HG02571 (cell line): ENCODE data around the gene PRXL2B.

Source experiments
- ATAC-seq: cut with Tn5 transposase; IDR thresholded peaks from one replicate; pipeline ENCODE4 v1.9.1; 2021; ENCODE audit warnings: mild to moderate bottlenecking, moderate library complexity; ENCODE audit not compliant: unreplicated experiment

PRXL2B gene

DNA sequence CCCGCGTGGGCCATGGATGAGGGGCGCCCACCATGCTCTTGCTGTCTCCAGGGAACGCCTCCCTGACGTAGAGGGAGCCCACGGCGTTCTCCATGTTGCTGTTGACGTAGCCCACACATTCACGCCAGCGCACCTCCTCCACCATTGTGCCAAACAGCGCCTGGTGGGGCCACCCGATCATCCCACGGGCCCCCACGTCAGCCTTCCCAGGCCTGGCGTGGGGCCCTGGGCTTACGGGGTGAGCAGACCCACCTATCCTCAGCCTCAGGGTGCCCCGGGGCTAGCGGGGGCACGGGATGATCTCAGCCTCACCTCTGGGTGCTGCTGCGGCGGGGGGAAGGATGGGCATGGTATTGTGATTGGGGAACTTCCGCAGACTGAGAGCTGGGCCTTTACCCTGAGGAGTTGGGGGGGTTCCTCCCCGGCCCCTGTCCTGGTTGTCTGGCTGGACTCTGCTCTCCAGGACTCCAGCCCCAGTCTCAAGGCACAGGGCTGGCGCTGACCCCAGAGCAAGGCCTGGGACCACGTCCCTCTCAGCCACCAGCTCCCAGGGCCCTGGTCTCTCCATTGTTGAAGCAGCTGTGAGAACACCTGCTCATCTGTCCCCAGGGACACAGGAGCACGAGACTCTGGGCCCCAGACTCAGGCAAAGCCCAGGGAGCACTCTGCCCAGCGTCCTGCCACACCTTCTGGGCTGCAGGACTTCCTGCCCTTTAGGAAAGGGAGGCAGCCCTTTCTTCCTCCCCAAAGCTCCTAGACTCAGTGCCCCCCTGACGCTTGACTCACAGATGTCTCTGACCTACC lies 10.2 kb downstream of the PRXL2B start:
- ATAC-seq, result no peak

DNA sequence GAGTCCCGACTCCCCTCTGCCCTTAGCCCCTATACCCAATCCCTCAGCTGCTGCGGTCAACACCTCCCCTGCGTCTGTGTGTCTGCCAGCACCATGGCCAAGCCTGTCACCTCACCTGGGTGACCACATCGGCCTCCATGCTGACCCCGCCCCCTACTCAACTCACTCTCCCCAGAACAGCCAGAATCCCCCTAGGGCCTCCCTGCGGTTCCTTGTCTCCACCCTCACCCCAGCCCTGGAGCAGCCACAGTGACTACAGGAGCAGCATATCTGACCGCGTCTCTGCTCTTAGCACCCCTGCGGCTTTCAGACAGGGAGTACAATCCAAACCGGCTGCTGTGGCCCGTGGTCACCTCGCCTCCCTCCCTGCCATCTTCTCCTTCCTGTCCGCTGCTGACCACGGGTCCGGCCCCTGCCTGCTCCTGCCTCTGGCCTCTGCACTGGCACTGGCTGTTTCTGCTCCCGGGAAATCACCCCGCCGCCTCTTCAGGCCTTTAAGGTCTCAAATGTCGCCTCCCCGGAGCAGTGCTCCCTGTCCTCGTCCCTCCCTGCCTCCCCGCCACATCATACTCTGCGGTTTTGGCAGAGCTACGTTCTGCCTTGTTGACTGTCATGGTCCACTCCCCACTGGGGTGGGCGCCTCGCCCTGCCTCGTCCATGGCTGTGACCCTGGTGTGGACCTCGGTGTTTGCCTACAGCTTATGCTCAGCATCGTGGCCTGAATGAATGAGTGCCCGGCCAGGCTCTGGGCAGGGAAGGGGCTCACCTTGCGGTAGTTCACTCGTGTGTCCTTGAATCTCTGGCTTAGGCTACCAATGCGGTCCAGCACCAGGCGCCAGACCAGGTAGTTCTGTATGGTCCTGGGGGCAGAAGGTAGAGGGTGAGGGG lies 11.1 kb downstream of the PRXL2B start:
- ATAC-seq, result no peak

DNA sequence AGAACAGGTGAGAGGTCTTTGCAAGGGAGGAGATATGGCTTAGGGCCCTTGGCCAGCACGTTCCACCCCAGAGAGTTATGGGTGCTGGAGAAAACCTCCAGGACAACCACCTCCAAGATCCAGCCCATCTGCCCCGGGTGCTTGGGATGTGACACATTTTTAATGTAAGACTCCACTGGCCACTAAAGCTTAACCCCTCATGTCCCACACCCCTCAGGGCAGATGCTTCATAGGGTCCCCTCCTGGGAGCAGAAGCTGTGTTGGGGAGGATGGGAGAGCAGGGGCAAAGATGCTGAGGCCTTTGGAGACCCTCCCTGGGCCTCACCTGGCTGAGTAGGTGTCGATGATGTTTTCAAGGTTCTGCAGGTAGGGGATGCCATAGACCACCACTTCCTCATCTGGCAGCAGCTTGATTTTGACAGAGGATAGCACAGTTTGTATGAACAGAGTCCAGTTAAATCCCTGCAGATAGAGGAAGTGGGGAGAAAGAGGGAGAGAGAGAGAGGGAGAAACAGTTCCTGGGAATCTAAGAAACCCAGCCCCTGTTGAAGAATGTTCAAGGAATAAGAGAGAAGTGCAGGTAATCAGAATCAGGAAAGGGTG lies 11.9 kb downstream of the PRXL2B start:
- ATAC-seq, result no peak

DNA sequence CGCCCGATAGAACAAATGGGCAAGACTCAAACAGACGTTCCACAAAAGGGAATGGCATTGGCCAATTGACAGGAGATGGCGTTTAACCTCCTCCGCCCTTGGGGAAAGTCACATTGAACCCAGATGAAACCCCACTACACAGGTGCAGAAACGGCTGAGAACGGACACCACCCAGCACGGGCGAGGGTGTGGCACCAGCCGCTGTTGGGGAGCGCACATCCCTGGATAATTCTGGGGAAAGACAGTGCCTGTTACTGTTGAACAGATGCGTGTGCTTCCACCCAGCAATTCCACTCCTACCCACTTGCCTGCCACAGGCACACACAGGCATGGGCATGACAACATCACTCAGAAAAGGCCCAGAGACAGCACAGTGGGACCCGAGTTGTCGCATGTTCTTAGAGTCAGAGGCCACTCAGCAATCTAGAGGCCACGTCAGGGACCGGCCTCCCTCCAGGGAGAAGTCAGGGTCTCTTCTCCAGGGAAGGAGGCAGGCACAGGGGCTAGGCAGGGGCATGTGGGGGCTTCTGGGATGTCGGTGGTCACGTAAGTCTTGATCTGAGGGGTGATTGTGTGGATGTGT lies 15.2 kb downstream of the PRXL2B start:
- no peak for ATAC-seq

DNA sequence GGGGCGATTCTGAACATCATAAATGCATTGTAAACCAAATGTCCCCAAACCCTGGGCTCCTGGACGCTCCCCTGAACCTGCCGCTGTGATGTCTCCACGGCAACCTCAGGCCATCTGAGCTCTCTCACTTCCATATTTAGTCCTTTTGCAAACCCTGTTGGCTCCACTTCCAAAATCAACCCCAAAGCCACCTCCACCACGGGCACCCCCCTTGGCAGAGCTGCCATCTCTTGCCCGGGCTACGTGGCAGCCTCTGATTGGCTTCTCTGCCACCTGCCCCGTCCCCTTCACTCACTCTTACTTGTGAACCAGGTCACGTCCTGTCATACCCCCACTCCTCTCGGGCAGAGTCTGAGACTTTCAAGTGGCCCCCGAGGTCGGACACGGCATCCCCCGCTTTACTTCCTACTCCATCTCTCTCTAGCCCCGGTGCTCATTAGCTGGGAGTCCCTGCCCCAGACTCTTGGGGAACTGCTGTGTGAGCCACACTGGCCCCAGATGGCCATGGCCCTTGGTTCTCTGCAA lies 15.8 kb downstream of the PRXL2B start:
- no peak for ATAC-seq

DNA sequence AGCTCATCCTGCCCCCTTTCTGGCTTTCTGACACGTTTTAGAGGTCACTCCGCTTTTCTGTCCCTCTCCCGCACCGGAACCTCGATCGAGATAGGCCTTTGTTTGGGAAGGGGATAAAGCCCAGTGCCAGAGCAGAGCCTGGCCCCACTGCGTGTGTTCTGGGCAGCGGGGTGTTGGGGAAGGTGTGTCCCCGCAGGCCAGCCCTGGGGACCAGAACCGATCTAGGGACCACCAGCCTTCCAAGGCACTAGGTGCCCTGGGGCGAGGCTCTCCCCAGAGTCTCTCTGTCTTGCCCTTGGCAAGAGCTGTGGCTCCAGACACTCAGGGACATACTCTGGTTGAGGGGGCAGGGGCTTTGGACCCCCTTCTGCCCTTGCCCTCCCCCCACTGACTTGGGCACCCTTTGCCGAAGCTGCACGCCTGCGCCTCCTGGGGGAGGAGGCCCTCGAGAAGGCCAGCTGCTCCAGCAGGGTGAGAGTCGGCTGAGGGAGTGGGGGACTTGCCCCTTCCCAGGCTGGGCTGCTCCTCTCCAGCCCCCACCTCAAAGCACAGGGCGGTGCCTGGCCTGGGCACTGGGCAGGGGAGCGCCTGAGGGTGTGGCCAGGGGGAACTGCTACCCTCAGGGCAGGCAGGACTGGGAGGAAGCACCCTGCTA lies 16.4 kb downstream of the PRXL2B start:
- no peak for ATAC-seq

DNA sequence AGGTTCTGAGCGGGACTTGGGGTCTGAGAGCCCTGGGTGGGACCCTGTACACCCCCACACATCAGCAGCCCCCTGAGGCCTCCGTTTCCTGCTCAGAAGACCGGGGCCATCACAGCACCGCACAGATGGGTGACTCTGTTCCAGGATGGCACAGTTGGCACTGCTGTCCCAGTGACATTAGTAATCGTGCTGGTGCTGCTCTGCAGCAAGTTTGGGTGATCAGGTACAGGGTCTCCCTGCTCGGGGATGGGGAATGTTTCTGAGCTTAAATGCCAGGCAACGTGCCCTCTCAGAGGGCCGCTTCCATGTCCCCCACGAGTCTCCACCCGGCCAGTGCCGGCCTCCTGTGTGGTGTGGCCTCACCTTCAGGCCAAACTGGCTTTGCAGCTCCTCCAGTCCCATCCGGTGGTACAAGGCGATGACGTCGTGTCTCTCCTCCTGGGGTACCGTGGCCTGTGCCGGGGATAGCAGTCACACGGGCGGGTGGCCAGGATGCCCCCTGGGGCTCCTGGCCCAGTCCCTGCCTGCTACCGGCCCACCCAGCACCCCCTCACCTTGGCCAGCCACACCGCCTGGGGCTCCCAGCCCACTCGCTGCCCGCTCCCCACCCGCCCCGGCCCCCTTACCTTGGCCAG lies 17.1 kb downstream of the PRXL2B start:
- ATAC-seq, result no peak

DNA sequence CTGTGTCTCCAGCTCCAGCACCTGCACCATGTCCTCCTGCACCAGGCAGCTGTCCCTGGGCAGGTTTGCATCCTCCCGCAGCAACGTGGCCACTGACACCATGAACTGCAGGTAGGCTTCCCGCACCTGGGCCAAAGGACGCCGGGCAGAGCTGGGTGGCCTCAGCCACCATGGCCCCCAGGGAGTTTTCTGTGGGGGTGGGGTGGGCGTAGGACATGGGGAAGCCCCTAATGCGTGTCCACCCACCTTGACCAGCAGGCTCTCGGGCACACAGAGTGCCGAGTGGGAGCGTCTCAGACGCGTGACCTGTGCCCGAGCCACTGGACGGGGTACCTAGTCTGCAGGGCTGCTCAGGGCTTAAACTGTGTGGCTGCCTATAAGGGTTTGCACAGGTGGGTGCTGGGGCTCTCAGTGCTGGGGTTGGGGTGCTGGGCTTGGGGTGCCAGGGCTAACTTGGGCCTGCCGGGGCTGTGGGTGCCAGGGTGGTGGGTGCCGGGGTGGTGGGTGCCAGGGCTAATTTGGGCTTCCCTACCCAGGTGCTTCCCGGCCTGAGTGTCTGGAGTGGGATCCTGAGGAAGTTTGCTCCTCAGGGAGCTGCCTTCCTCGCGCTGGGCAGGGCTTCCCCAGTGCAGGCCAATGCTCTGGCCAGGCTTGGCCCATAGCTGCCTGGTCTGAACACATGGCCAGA lies 17.7 kb downstream of the PRXL2B start:
- no peak for ATAC-seq

DNA sequence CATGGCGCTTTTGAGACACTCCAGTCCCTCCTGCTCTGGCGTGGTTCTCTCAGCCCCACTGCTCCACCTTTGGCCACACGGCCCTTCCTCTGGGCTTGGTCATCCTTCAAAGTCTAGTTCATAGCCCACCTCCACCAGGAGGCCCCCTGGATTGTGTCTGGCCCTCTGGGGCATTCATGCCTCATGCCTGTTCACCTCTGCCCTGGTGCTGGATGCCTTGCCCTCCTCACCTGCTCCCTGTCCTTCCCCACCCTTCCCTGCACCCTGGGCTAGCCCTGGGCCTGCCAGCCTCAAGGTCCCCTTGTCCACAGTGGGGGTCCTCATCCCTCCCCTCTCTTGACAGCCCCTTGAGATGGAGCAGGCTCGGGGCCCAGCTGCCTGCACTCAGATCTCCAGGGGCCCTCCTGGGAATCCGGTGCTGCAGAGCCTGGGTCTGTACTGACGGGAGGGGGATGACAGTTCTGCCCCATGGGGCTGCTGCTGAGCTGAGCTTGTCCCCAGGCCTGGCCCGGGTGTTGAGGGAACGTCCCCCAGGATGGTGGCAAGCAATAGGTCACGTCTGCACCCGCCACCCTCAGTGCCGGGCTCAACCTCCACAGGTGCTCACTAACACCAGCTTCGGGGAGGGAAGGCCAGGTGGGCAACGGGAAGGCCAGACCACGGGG lies 18.4 kb downstream of the PRXL2B start:
- ATAC-seq, result no peak

DNA sequence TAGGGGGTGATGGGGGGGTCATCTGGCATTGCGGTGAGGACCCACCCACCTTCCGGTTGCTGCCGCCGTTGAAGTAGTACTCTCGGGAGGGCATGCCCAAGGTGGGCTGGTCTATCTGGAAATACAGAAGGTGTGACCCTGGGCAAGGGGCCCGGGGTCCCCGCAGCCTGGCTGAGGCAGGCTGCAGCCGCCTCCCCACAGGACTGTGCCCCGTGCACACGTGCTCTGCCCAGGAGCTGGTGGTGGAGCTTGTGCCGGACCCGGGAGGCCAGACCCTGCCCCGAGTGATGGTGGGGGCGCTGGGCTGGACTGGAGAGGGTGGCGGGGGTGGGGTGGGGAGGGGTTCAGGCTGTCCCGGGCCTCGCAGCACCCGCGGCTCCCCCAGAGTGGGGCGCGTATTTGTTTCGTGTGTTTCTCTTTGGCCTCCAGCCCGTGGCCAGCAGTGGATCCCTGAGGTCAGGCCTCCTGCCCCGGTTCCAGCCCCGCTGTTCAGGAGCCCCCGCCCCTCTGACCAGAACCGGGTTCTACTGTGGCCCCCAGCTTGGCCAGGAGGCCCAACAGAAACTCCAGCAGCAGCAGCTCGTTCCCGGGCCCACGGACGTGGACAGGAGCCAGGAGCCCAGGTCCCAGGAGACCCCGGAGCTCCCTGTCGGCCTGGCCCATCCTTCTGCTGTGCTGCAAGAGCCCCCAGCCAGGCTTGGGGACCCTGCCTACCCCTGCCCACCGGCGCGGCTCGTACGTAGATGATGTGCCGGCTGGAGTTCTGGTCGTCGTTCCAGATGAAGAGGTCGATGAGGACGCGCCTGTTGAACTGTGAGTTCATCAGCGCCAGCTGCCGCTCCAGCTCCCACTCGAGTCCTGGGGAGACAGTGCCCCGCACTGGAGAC lies 19.2 kb downstream of the PRXL2B start:
- no peak for ATAC-seq

DNA sequence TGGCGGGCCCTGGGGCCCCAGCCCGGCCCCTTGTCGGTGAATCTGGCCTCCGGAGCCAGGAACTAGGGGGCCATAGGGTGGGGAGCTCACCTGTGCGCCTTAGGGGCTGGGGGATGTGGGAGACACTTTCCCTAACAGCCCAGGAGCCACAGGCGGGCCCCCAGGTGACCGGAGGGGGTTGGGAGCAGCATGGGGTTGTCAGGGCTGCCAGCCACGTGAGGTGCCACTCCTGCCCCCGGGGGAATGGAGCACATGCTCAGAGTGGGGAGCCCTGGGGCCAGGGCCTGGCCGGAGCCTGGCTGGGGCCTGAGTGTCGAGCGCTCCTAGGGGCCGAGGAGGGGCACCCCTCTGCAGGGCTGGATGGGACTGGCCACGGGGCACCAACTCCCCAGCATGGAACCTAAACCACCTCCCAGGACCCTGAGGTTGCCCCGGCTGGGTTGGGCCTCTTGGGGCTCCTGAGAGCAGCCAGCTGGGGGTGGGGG lies 19.9 kb downstream of the PRXL2B start:
- no peak for ATAC-seq

DNA sequence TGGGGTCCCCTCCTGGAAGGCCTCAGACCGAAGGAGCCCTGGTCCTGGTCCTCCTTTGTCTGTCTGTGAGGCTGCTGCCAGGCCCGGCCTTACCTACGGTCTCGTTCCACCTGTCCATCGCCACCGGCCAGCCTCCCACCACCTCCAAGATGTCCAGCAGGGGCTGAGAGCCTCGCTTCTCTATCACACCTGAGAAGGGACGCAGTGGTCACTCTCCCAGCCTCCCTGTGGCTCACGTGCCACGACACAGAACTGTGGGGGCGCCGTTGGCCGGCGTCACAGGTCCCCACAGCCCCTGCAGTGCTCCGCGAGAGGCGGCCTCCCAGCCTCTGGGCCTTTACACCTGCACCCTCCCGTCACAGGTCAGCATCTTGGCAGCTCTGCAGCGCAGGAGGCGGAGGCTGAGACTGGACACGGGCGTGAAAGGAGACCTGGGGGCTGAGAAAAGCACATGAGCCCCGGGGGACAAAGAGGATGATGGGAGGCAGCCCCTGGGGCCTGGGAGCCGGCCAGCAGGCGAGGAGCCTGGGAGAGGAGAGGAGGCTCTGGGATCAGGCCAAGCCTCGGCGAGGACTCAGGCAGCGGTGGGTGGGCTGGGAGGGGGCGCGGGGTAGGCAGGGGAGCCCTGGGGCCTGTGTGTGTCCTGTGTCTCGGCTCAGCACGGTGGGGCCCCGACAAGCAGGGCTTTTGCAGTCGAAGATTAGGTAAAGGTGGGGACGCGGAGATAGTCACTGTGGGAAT lies 20.5 kb downstream of the PRXL2B start:
- ATAC-seq, result no peak

DNA sequence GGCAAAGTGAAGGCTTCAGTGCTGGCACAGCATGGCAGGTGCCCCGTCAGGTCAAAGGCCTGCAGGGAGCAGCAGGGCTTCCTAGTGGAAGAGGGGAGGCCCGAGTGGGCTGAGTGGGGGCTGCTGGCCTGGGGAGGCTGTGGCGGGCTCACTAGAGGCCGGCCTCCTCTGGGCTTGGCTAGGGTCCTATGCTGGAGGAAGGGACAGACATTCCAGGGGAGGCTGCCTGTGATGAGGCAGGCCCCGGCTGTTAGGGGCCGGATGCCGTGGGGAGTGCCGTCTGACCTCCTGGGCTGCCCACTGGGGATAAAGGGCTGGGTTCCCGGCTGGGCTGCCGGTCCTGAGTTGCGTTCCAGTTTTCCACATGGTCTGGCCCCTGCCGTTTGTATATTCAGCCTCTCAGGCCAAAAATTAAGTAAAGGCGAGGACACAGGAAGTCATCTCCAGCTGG lies 21.1 kb downstream of the PRXL2B start:
- no peak for ATAC-seq

DNA sequence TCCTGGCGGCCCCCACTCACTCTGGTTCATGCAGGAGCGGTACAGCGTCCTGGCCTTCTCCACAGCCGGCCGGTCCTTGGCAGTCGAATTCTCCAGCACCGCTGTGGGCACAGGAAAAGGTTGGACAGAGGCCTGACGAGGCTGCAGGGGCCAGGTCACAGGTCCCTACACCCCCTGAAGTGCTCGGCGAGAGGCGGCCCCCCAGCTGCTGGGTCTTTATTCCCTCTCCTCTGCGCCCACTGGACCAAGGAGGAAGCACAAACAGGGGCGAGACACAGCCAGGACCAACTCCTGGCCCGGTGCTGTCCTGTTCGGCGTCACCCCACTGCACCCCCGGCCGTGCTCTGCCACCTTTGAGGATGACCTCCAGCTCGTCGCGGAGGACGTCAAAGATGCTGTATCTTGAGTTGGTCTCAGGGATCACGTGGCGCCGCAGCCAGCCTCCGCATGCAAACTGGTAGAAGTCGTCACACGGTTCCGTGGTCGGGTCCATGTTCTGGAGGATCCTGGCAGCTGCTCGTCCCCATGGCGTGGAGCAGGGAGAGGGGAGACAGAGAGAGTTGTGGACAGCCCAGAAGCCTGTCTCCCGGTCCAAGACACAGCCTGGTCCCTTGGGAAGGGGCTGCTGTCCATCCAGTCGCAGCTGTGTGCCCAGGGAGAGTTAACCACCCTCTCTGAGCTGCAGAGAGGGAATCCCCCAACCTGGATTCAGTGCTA lies 22.9 kb downstream of the PRXL2B start:
- no peak for ATAC-seq

DNA sequence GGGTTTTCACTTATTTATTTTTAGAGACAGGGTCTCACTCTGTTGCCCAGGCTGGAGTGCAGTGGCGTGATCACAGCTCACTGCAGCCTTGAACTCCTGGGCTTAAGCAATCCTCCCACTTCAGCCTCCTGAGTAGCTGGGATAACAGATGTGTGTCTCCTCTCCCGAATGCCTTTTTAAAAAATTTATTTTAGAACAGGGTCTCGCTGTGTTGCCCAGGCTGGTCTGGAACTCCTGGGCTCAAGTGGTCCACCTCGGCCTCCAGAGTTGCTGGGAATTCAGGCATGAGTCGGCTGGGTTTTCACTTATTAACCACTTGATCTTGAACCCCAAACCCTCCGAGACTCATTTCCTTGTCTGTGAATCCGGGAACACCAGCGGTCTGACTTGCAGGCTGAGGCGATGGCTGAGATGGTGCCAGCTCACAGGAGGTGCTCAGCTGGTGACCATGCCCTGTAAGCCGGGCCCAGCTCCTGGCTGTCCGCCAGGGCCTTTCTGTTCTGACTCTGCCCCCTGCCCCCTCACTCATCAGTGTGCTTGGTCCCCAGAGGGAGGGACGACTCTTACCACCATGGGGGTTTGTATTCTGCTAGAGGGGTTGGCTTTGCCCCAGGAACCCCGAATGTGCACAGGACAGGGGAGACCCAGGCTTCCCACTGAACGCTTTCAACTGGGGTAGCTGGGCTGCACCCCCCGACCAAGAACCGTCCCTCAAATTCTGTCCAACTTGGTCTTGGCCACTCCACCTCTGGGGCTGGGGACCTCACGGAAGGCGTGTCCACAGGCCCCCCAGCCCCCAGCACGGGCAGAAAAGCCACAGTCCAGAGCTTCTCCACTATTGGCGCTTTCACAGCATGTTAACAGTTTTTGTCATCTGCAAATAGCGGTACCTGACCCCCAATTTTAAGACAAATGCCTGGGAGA lies 23.7 kb downstream of the PRXL2B start:
- ATAC-seq, result no peak
